EL (cell line): Measurements from ENCODE around the gene BUD31.

ENCODE experiments used
- DNase-seq: peaks from one replicate; pipeline ENCODE4 v3.0.0-alpha.2; 2016

The BUD31 gene

GRCh38 chr7:99437946-99438572 is 29.3 kb downstream of the BUD31 start:
- no peak for DNase-seq

GRCh38 chr7:99438573-99439480 is 30.1 kb downstream of the BUD31 start, which contains the start of the genes CPSF4 and PTCD1:
TSS of gene CPSF4 (plus strand) at chr7:99438943. CDS start at chr7:99439083, 140 bp downstream.
TSS of gene PTCD1 (minus strand) at chr7:99438798. CDS start at chr7:99435242, 3,556 bp downstream.
- DNase-seq: peak; percentile 96

- DNase-seq: peak; percentile 29
These were observed 31.4 kb downstream of the BUD31 start for GRCh38 chr7:99440195-99440594.

GRCh38 chr7:99446096-99446495 is 37.3 kb downstream of the BUD31 start:
- no peak for DNase-seq

- no peak for DNase-seq
These were observed 39.2 kb downstream of the BUD31 start for GRCh38 chr7:99447943-99448342.

GRCh38 chr7:99448855-99449254 is 40.1 kb downstream of the BUD31 start:
- no peak for DNase-seq

GRCh38 chr7:99449326-99449725 is 40.6 kb downstream of the BUD31 start:
- DNase-seq: no peak

GRCh38 chr7:99451936-99452335 is 43.2 kb downstream of the BUD31 start:
- no peak for DNase-seq

- no peak for DNase-seq
These were observed 43.8 kb downstream of the BUD31 start for GRCh38 chr7:99452541-99452940.

- no peak for DNase-seq
These were observed 44.3 kb downstream of the BUD31 start for GRCh38 chr7:99453105-99453504.

- DNase-seq: no peak
These were observed 47.1 kb downstream of the BUD31 start for GRCh38 chr7:99455874-99456273.

- no peak for DNase-seq
These were observed 47.5 kb downstream of the BUD31 start for GRCh38 chr7:99456288-99456687.

- no peak for DNase-seq
These were observed 48.4 kb downstream of the BUD31 start for GRCh38 chr7:99457050-99457649.

- DNase-seq: no peak
These were observed 49.1 kb downstream of the BUD31 start for GRCh38 chr7:99457650-99458493.

- peak; percentile 31 for DNase-seq
These were observed 50.3 kb downstream of the BUD31 start for GRCh38 chr7:99459087-99459486.

GRCh38 chr7:99460651-99461050 is 51.9 kb downstream of the BUD31 start:
- DNase-seq: no peak

- DNase-seq: no peak
These were observed 52.5 kb downstream of the BUD31 start for GRCh38 chr7:99461221-99461620.

- no peak for DNase-seq
These were observed 56.6 kb downstream of the BUD31 start for GRCh38 chr7:99465421-99465768.

- DNase-seq: no peak
These were observed 59.7 kb downstream of the BUD31 start for GRCh38 chr7:99468336-99468918.
